Measurements from ENCODE around the gene ADAP1. TPM values are rescaled to one million over a fixed set of nuclear protein-coding genes. Genes with fewer than 3 reads are reported as not detected.

ADAP1 gene
- polyA plus RNA-seq, 3 donors = 49.1 to 117 (median 72.2) TPM

GRCh38 chr7:892648-893593, 61.6 kb downstream of the ADAP1 start:
- Histone ChIP-seq H3K36me3 (replicated peaks in 1 of 2; ENCODE audit: control insufficient read depth in 1 of 2, insufficient read depth in 2 of 2, low read length in 2 of 2) (peaks cover 89 to 92% of the 10 kb centered on the region in 2 donors), H4K20me1 (ENCODE audit: insufficient read depth, low read length) (peaks cover 97% of the 10 kb centered on the region), H3K27me3 (ENCODE audit: control insufficient read depth in 2 of 2, insufficient read depth in 2 of 2, low read length in 2 of 2) (no peaks in the 10 kb centered on the region), H3K9me3 (replicated peaks in 1 of 2; ENCODE audit: control insufficient read depth in 1 of 2, insufficient read depth in 1 of 2, low read length in 2 of 2) (no peaks in the 10 kb centered on the region), H3K9ac (ENCODE audit: insufficient read depth, low read length, poor library complexity, severe bottlenecking) (no peak overlapping the region), H3K4me1 (ENCODE audit: control insufficient read depth in 1 of 2, insufficient read depth in 2 of 2, low read length in 2 of 2) (no peaks in the 10 kb centered on the region), H2AFZ (ENCODE audit: insufficient read depth, low read depth, low read length, poor library complexity, severe bottlenecking) (no peak overlapping the region), H3K4me2 (replicated peaks; ENCODE audit: extremely low read depth, low read length, poor library complexity, severe bottlenecking) (no peak overlapping the region), H3K4me3 (replicated peaks in 1 of 3; ENCODE audit: low read depth in 2 of 3, low read length in 3 of 3) (no peak overlapping the region), H3K27ac (ENCODE audit: low read depth in 1 of 2, low read length in 2 of 2) (no peak overlapping the region), H3K79me2 (ENCODE audit: insufficient read depth, low read length) (peaks cover 13% of the 10 kb centered on the region)
- intact Hi-C loops (cut with micrococcal nuclease) = no loop called here
- Mint-ChIP-seq H3K36me3 (peaks cover 70 to 88% of the 10 kb centered on the region in 2 donors), H3K4me1 (no peaks in the 10 kb centered on the region), H3K27ac (peak overlapping the region in 4 of 7 donors; percentile 13 to 50 (median 19)), H3K4me3 (no peak overlapping the region), H3K9me3 (peaks cover 0 to 4% (median 2%) of the 10 kb centered on the region in 7 donors), H3K27me3 (ENCODE audit: low read depth in 3 of 3) (peaks cover 0 to 5% (median 0%) of the 10 kb centered on the region in 3 donors)
- 98% methylated on average over 27 of the region's 48 CpGs for WGBS (ENCODE audit: insufficient coverage)
- TF ChIP-seq, protein P1, sequence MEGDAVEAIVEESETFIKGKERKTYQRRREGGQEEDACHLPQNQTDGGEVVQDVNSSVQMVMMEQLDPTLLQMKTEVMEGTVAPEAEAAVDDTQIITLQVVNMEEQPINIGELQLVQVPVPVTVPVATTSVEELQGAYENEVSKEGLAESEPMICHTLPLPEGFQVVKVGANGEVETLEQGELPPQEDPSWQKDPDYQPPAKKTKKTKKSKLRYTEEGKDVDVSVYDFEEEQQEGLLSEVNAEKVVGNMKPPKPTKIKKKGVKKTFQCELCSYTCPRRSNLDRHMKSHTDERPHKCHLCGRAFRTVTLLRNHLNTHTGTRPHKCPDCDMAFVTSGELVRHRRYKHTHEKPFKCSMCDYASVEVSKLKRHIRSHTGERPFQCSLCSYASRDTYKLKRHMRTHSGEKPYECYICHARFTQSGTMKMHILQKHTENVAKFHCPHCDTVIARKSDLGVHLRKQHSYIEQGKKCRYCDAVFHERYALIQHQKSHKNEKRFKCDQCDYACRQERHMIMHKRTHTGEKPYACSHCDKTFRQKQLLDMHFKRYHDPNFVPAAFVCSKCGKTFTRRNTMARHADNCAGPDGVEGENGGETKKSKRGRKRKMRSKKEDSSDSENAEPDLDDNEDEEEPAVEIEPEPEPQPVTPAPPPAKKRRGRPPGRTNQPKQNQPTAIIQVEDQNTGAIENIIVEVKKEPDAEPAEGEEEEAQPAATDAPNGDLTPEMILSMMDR (IDR thresholded peaks at IDR 0.05) = no peak
- no peak for DNase-seq

DNA sequence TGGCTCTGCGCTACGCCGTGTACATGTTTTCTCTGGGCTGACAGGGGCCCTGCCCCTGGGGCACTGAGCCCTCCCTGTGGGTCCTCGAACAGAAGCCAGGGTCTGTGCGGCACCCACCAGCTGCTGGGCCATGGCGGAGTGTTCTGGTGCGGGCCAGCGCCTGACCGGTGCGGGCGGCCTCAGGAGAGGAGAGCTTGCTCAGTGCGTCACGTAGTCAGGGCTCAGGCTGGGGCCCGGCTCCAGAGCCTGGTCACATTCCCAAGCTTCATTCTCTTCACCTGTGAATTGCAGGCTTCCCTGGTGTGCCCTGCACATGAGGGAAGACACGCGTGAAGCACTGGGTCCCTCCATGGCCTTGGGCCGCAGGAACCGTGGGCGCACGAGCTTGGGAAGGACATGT, 62.7 kb downstream of the ADAP1 start:
- Mint-ChIP-seq H3K4me1 (no peaks in the 10 kb centered on the region), H3K36me3 (peaks cover 73 to 88% of the 10 kb centered on the region in 2 donors), H3K9me3 (peaks cover 0 to 4% (median 2%) of the 10 kb centered on the region in 7 donors), H3K27ac (peak overlapping the region in 1 of 7 donors; percentile 11), H3K4me3 (no peak overlapping the region), H3K27me3 (ENCODE audit: low read depth in 3 of 3) (peaks cover 0 to 5% (median 0%) of the 10 kb centered on the region in 3 donors)
- H3K4me3 ChIP-seq (replicated peaks in 1 of 3; ENCODE audit: low read depth in 2 of 3, low read length in 3 of 3) = no peak overlapping the region
- peaks cover 23% of the 10 kb centered on the region for H3K79me2 ChIP-seq (ENCODE audit: insufficient read depth, low read length)
- no peak overlapping the region for H3K27ac ChIP-seq (ENCODE audit: low read depth in 1 of 2, low read length in 2 of 2)
- peaks cover 89 to 92% of the 10 kb centered on the region in 2 donors for H3K36me3 ChIP-seq (replicated peaks in 1 of 2; ENCODE audit: control insufficient read depth in 1 of 2, insufficient read depth in 2 of 2, low read length in 2 of 2)
- intact Hi-C loops (cut with micrococcal nuclease) = no loop called here
- no peak overlapping the region for H2AFZ ChIP-seq (ENCODE audit: insufficient read depth, low read depth, low read length, poor library complexity, severe bottlenecking)
- 97% methylated on average over 20 of the region's 20 CpGs for WGBS (ENCODE audit: insufficient coverage)
- TF ChIP-seq, protein P1 (IDR thresholded peaks at IDR 0.05) = no peak
- no peaks in the 10 kb centered on the region for H3K27me3 ChIP-seq (ENCODE audit: control insufficient read depth in 2 of 2, insufficient read depth in 2 of 2, low read length in 2 of 2)
- no peaks in the 10 kb centered on the region for H3K4me1 ChIP-seq (ENCODE audit: control insufficient read depth in 1 of 2, insufficient read depth in 2 of 2, low read length in 2 of 2)
- no peak overlapping the region for H3K4me2 ChIP-seq (replicated peaks; ENCODE audit: extremely low read depth, low read length, poor library complexity, severe bottlenecking)
- H3K9ac ChIP-seq (ENCODE audit: insufficient read depth, low read length, poor library complexity, severe bottlenecking) = no peak overlapping the region
- DNase-seq = no peak
- H3K9me3 ChIP-seq (replicated peaks in 1 of 2; ENCODE audit: control insufficient read depth in 1 of 2, insufficient read depth in 1 of 2, low read length in 2 of 2) = no peaks in the 10 kb centered on the region
- H4K20me1 ChIP-seq (ENCODE audit: insufficient read depth, low read length) = peaks cover 97% of the 10 kb centered on the region
